B cell (primary cell): ENCODE results near the gene SAMD4A. TPM values are rescaled to one million over a fixed set of nuclear protein-coding genes. Genes with fewer than 3 reads are reported as not detected.

ENCODE experiments used
- ATAC-seq: fragments of 200-7000 bp; cut with Tn5 transposase; one replicate; pipeline ENCODE4 v1.10.0; 2021; ENCODE audit warnings: low read depth, mild to moderate bottlenecking, moderate number of reproducible peaks, moderate library complexity
- CTCF ChIA-PET: fragments of 350-600 bp; sonication (Branson Sonifier 250); formaldehyde crosslinking; loops from one replicate; lab custom pipeline; 2021; ENCODE audit warnings: antibody characterized with exemption, inconsistent platforms; lab: Charles Lee
- POLR2A ChIA-PET: fragments of 350-600 bp; sonication (Branson Sonifier 250); formaldehyde crosslinking; loops from one replicate; lab custom pipeline; 2021; ENCODE audit warnings: antibody characterized with exemption; lab: Charles Lee
- DNase-seq: peaks from one replicate; pipeline ENCODE4 v3.0.0; 2013
- H2AFZ ChIP-seq: 2 replicates; pipeline ENCODE4 v1.6.1; 2012; ENCODE audit warnings: mild to moderate bottlenecking, low read depth, low read length; ENCODE audit not compliant: insufficient read depth, poor library complexity, severe bottlenecking
- H3K27ac ChIP-seq, 2 donors: 1 replicate in 1 of 2; 2 replicates in 1 of 2; pipeline ENCODE4 v1.5.1; 2012 to 2013; ENCODE audit warnings: low read length in 2 of 2, mild to moderate bottlenecking in 2 of 2, moderate library complexity in 1 of 2
- H3K27me3 ChIP-seq, 4 experiments: fragments of 200-600 bp in 1 of 4; sonication (generic) in 1 of 4; replicated peaks in 1 of 4; 1 replicate in 2 of 4; 2 replicates in 2 of 4; pipeline versions ENCODE4 v1.6.1 to v1.7.0; 2013 to 2016; ENCODE audit warnings: low read length in 3 of 4, mild to moderate bottlenecking in 2 of 4, mixed read lengths in 1 of 4, moderate library complexity in 1 of 4; ENCODE audit not compliant: insufficient read depth in 4 of 4, control insufficient read depth in 3 of 4; ENCODE audit errors: control extremely low read depth in 1 of 4
- H3K36me3 ChIP-seq, 2 experiments: replicated peaks in 1 of 2; 1 replicate in 1 of 2; 2 replicates in 1 of 2; pipeline versions ENCODE4 v1.6.1 to v1.7.1; 2013; ENCODE audit warnings: low read length in 1 of 2; ENCODE audit not compliant: insufficient read depth in 2 of 2, control insufficient read depth in 1 of 2; ENCODE audit errors: control extremely low read depth in 1 of 2, extremely low read depth in 1 of 2
- H3K4me1 ChIP-seq, 2 donors: fragments of 200-600 bp in 1 of 2; sonication (generic) in 1 of 2; 1 replicate in 1 of 2; 2 replicates in 1 of 2; pipeline versions ENCODE4 v1.5.1 to v1.6.1; 2013 to 2017; ENCODE audit warnings: low read length in 2 of 2; ENCODE audit not compliant: control insufficient read depth in 2 of 2, insufficient read depth in 2 of 2
- H3K4me2 ChIP-seq: replicated peaks from 2 replicates; pipeline ENCODE3; 2012; ENCODE audit warnings: mild to moderate bottlenecking, low read depth, low read length; ENCODE audit not compliant: poor library complexity, severe bottlenecking
- H3K4me3 ChIP-seq, 5 experiments: fragments of 200-600 bp in 1 of 5; sonication (generic) in 1 of 5; 1 replicate in 3 of 5; 2 replicates in 2 of 5; pipeline versions ENCODE4 v1.5.1 to v1.7.0; 2011 to 2016; ENCODE audit warnings: low read length in 4 of 5, mild to moderate bottlenecking in 4 of 5, low read depth in 2 of 5, control low read depth in 1 of 5, moderate library complexity in 1 of 5; ENCODE audit not compliant: insufficient read depth in 1 of 5; ENCODE audit errors: control extremely low read depth in 1 of 5, extremely low read depth in 1 of 5
- H3K79me2 ChIP-seq: fragments of 200-600 bp; sonication (generic); one replicate; pipeline ENCODE4 v1.6.0; 2016; ENCODE audit warnings: low read length; ENCODE audit not compliant: control insufficient read depth, insufficient read depth
- H3K9ac ChIP-seq: fragments of 200-600 bp; sonication (generic); 2 replicates; pipeline ENCODE4 v1.6.1; 2017; ENCODE audit warnings: mild to moderate bottlenecking, low read length, moderate library complexity
- H3K9me3 ChIP-seq, 3 donors: one replicate each; pipeline versions ENCODE4 v1.6.1 to v1.7.1; 2013; ENCODE audit warnings: low read length in 2 of 3; ENCODE audit not compliant: control insufficient read depth in 2 of 3, insufficient read depth in 1 of 3; ENCODE audit errors: control extremely low read depth in 1 of 3
- H4K20me1 ChIP-seq: 2 replicates; pipeline ENCODE4 v1.6.0; 2012; ENCODE audit warnings: mild to moderate bottlenecking, low read length; ENCODE audit not compliant: insufficient read depth, control insufficient read depth, poor library complexity, severe bottlenecking
- H3K27ac Mint-ChIP-seq: one replicate; pipeline ENCODE4 v1.8.0; 2021; ENCODE audit warnings: mixed read lengths
- H3K27me3 Mint-ChIP-seq: one replicate; pipeline ENCODE4 v1.8.0; 2021; ENCODE audit warnings: mixed read lengths
- H3K4me1 Mint-ChIP-seq: one replicate; pipeline ENCODE4 v1.8.0; 2021; ENCODE audit warnings: mixed read lengths
- H3K4me3 Mint-ChIP-seq: one replicate; pipeline ENCODE4 v1.8.0; 2021; ENCODE audit warnings: mixed read lengths
- H3K9me3 Mint-ChIP-seq: one replicate; pipeline ENCODE4 v1.8.0; 2022; ENCODE audit warnings: mixed read lengths; ENCODE audit not compliant: insufficient read depth
- CTCF ChIP-seq: fragments of 200-600 bp; IDR thresholded peaks from one replicate; pipeline ENCODE4 v1.8.0; 2022; ENCODE audit warnings: antibody characterized with exemption, mild to moderate bottlenecking
- EZH2 ChIP-seq: IDR thresholded peaks from 2 replicates; pipeline ENCODE4 v1.6.1; 2012; ENCODE audit warnings: borderline replicate concordance, low read depth, mild to moderate bottlenecking, moderate library complexity, low read length; ENCODE audit not compliant: insufficient read depth, poor library complexity, severe bottlenecking
- WGBS: methylation state at CpG from one replicate; pipeline ENCODE4 v1.1.5; 2013; ENCODE audit warnings: missing lambda C conversion rate; ENCODE audit not compliant: insufficient coverage; 5-methylcytosine and 5-hydroxymethylcytosine counted together
- intact Hi-C: fragments of 100-400 bp; cut with micrococcal nuclease; formaldehyde crosslinking; loops from one replicate; pipeline ENCODE4 v1.10.0; 2022
- polyA plus RNA-seq: library from polyadenylated mRNA; depleted of rRNA; stranded (reverse); fragments of >200 nt; gene quantifications from 2 replicates; pipeline ENCODE4 v1.2.3, GENCODE V29; 2012
- total RNA-seq, 2 donors: library from RNA; stranded (reverse); fragments of 120-200 nt in 1 of 2; gene quantifications; 1 replicate in 1 of 2; 2 replicates in 1 of 2; pipeline versions ENCODE4 v1.2.3 to v1.2.4, GENCODE V29; 2013 to 2022

The SAMD4A gene
- total and polyA plus RNA-seq, 2 donors (not counting 1 experiment from before 2014, with no cell fraction given): 5.7 to 13.7 TPM

GRCh38 chr14:54730156-54730961 lies 163.4 kb downstream of the SAMD4A start:
- Histone ChIP-seq H3K9me3 (no peaks in the 10 kb centered on the region), H4K20me1 (no peaks in the 10 kb centered on the region), H3K36me3 (no peaks in the 10 kb centered on the region), H3K27ac (peak overlapping the region; percentile 45 to 71), H3K4me2 (peak overlapping the region; percentile 63), H3K9ac (peak overlapping the region; percentile 31), H3K4me1 (peaks cover 15 to 20% of the 10 kb centered on the region in 2 donors), H3K4me3 (peak overlapping the region in 4 of 5 experiments; percentile 1 to 48 (median 39)), H3K27me3 (no peaks in the 10 kb centered on the region), H3K79me2 (peaks cover 7% of the 10 kb centered on the region), H2AFZ (peak overlapping the region; percentile 48)
- ChIA-PET POLR2A (no interaction called here), CTCF (interaction anchor here (0.8 to 3.6 kb wide), 5 partner anchors 44 to 242 kb away, joined by 3 to 20 read pairs (median 7); partner anchors contain the start of genes GMFB and SAMD4A)
- peak; percentile 97 for ATAC-seq
- intact Hi-C loops: loop anchor here (2.0 kb wide), 1 partner anchor 46 kb away; no protein-coding TSS in a partner anchor
- peak overlapping the region; percentile 89 for H3K27ac Mint-ChIP-seq
- no peaks in the 10 kb centered on the region for H3K27me3 Mint-ChIP-seq
- H3K9me3 Mint-ChIP-seq: no peaks in the 10 kb centered on the region
- TF ChIP-seq CTCF (no peak), EZH2 (no peak)
- peak; percentile 78 for DNase-seq
- peaks cover 18% of the 10 kb centered on the region for H3K4me1 Mint-ChIP-seq
- WGBS: 0% methylated on average over 2 of the region's 6 CpGs
- peak overlapping the region; percentile 82 for H3K4me3 Mint-ChIP-seq

- Mint-ChIP-seq H3K4me1 (peaks cover 19% of the 10 kb centered on the region), H3K9me3 (no peaks in the 10 kb centered on the region), H3K4me3 (no peak overlapping the region), H3K27me3 (no peaks in the 10 kb centered on the region), H3K27ac (no peak overlapping the region)
- Histone ChIP-seq H3K27me3 (no peaks in the 10 kb centered on the region), H3K36me3 (no peaks in the 10 kb centered on the region), H3K27ac (no peak overlapping the region), H2AFZ (no peak overlapping the region), H3K9ac (no peak overlapping the region), H3K4me1 (peaks cover 14 to 18% of the 10 kb centered on the region in 2 donors), H3K4me2 (no peak overlapping the region), H3K4me3 (no peak overlapping the region), H3K9me3 (no peaks in the 10 kb centered on the region), H4K20me1 (no peaks in the 10 kb centered on the region), H3K79me2 (peaks cover 12% of the 10 kb centered on the region)
- no peak for DNase-seq
- POLR2A ChIA-PET: no interaction called here
- ATAC-seq: no peak
- 90% methylated on average over 4 of the region's 6 CpGs for WGBS
- intact Hi-C loops: no loop called here
- TF ChIP-seq CTCF (no peak), EZH2 (no peak)
- CTCF ChIA-PET: interaction anchor here (1.0 kb wide), 1 partner anchor 39 kb away, joined by 5 read pairs; no protein-coding TSS in a partner anchor
Observed at GRCh38 chr14:54734966-54735365, 168.0 kb downstream of the SAMD4A start.
